Measurements from ENCODE around the gene KRT84.

KRT84 gene

DNA sequence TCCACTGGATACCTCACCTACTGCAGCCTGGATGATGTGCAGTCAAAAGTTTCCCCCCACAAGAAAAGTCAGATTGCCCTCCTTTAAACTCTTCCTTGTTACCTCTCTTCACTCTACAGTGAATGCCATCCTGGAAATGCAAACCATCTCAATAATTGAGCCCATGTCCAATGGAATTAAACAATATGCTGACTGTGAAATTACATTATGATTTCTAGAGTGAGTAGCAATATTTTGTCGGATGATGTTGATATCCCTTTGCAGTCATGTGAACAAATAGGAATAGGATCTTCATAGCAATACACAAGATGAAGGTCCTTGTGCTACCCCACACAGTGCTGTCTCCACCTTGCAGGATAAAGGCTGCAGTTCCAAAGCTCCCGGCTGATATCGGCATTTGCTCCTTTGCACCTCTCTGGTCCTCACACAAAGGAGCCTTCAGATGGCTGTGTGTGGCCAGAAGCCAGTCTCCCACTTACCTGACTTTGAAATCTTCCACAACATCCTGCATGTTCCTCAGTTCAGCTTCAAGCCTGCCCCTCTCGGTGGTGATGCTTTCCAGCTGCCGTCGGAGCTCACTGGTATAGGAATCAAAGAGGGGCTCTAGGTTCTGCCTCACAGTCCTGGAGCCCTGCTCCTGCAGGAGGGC is 47.2 kb upstream of the KRT84 start:
- H3K79me2 ChIP-seq (ENCODE audit: insufficient read depth, low read depth) = no peaks in the 10 kb centered on the region
- H3K27me3 ChIP-seq (ENCODE audit: insufficient read depth, low read depth) = peaks cover 66% of the 10 kb centered on the region

DNA sequence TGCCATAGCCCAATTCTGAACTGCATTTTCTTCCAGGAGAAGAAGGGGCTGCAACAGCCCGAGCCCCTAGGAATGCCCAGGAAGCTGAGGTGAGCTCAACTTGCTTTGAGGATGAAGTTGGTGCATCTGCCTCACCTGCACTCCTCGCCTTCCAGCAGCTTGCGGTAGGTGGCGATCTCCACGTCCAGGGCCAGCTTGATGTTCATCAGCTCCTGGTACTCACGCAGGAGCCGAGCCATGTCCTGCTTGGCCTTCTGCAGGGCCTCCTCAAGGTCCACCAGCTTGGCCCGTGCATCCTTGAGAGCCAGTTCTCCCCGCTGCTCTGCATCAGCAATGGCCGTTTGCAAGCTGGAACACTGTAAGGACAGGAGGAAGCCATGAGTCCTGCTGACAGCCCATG is 42.7 kb upstream of the KRT84 start:
- Histone ChIP-seq H3K79me2 (ENCODE audit: insufficient read depth, low read depth) (no peaks in the 10 kb centered on the region), H3K4me2 (no peak overlapping the region), H3K27me3 (ENCODE audit: insufficient read depth, low read depth) (peaks cover 55% of the 10 kb centered on the region), H3K4me3 (IDR thresholded peaks at IDR 0.05; ENCODE audit: insufficient read depth, low read depth, low read length) (no peak overlapping the region), H3K36me3 (ENCODE audit: insufficient read depth) (no peaks in the 10 kb centered on the region), H2AFZ (ENCODE audit: low read depth) (no peak overlapping the region), H3K4me1 (ENCODE audit: low read depth, poor library complexity, severe bottlenecking) (no peaks in the 10 kb centered on the region), H3K27ac (no peak overlapping the region), H4K20me1 (ENCODE audit: insufficient read depth) (no peaks in the 10 kb centered on the region), H3K9ac (no peak overlapping the region)
- TF ChIP-seq, protein P1, sequence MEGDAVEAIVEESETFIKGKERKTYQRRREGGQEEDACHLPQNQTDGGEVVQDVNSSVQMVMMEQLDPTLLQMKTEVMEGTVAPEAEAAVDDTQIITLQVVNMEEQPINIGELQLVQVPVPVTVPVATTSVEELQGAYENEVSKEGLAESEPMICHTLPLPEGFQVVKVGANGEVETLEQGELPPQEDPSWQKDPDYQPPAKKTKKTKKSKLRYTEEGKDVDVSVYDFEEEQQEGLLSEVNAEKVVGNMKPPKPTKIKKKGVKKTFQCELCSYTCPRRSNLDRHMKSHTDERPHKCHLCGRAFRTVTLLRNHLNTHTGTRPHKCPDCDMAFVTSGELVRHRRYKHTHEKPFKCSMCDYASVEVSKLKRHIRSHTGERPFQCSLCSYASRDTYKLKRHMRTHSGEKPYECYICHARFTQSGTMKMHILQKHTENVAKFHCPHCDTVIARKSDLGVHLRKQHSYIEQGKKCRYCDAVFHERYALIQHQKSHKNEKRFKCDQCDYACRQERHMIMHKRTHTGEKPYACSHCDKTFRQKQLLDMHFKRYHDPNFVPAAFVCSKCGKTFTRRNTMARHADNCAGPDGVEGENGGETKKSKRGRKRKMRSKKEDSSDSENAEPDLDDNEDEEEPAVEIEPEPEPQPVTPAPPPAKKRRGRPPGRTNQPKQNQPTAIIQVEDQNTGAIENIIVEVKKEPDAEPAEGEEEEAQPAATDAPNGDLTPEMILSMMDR (conservative IDR thresholded peaks at IDR 0.05; ENCODE audit: low read depth, low read length) = no peak

More for the DNA sequence above, 47.2 kb upstream of the KRT84 start:
- no peaks in the 10 kb centered on the region for H3K4me1 ChIP-seq (ENCODE audit: low read depth, poor library complexity, severe bottlenecking)
- H3K4me2 ChIP-seq = no peak overlapping the region
- TF ChIP-seq, protein P1 (conservative IDR thresholded peaks at IDR 0.05; ENCODE audit: low read depth, low read length) = no peak
- H3K9ac ChIP-seq = no peak overlapping the region
- H3K36me3 ChIP-seq (ENCODE audit: insufficient read depth) = no peaks in the 10 kb centered on the region
- no peak overlapping the region for H3K27ac ChIP-seq
- no peak overlapping the region for H2AFZ ChIP-seq (ENCODE audit: low read depth)
- H4K20me1 ChIP-seq (ENCODE audit: insufficient read depth) = no peaks in the 10 kb centered on the region
- no peak overlapping the region for H3K4me3 ChIP-seq (IDR thresholded peaks at IDR 0.05; ENCODE audit: insufficient read depth, low read depth, low read length)

DNA sequence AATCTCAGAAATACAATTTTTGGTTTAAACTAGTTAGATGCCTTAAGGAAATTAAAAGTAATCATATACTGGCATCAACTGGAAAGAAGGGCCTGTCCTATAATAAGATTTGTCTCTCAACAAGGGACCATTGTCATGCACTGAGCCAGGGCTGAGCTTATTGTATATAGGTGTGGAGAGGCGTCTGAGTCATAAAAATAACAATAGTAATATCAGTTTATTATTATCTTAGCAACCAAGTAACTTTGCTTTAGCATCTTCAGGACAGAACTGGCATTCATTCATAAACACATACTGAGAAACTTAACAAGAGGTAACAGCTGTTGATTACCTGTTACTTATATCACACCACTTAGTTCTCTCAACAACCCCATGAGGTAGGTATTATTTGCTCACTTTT is 41.6 kb upstream of the KRT84 start:
- Histone ChIP-seq H3K4me2 (no peak overlapping the region), H3K36me3 (ENCODE audit: insufficient read depth) (no peaks in the 10 kb centered on the region), H3K79me2 (ENCODE audit: insufficient read depth, low read depth) (no peaks in the 10 kb centered on the region), H3K27ac (no peak overlapping the region), H2AFZ (ENCODE audit: low read depth) (no peak overlapping the region), H4K20me1 (ENCODE audit: insufficient read depth) (no peaks in the 10 kb centered on the region), H3K4me3 (IDR thresholded peaks at IDR 0.05; ENCODE audit: insufficient read depth, low read depth, low read length) (no peak overlapping the region), H3K4me1 (ENCODE audit: low read depth, poor library complexity, severe bottlenecking) (no peaks in the 10 kb centered on the region), H3K27me3 (ENCODE audit: insufficient read depth, low read depth) (peaks cover 44% of the 10 kb centered on the region), H3K9ac (no peak overlapping the region)
- TF ChIP-seq, protein P1 (conservative IDR thresholded peaks at IDR 0.05; ENCODE audit: low read depth, low read length) = no peak

DNA sequence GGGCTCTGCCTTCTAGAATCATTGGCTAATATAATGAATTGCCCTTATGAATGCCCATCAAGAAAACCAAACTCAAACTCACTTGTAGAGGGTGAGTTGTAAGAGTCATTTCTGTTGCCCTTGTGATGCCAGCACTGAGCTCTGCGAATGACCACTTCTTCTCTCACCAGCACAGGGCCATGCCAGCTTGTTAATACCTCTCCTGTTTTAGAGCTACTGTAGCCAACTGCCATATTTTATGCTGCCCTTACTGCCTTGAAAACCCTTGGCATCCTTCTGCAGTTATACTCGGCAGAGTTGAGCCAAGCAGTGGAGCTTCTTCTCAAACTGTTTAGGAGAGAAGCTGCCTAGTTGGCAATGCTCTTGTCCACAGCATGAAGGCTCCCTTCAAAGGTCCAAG is 40.6 kb upstream of the KRT84 start:
- H3K4me1 ChIP-seq (ENCODE audit: low read depth, poor library complexity, severe bottlenecking) = no peaks in the 10 kb centered on the region
- TF ChIP-seq, protein P1 (conservative IDR thresholded peaks at IDR 0.05; ENCODE audit: low read depth, low read length) = no peak
- peaks cover 34% of the 10 kb centered on the region; the same call in 1 of the 2 replicates for H3K27me3 ChIP-seq (ENCODE audit: insufficient read depth, low read depth)
- no peak overlapping the region for H3K4me3 ChIP-seq (IDR thresholded peaks at IDR 0.05; ENCODE audit: insufficient read depth, low read depth, low read length)
- no peak overlapping the region for H3K27ac ChIP-seq
- H4K20me1 ChIP-seq (ENCODE audit: insufficient read depth) = no peaks in the 10 kb centered on the region
- H2AFZ ChIP-seq (ENCODE audit: low read depth) = no peak overlapping the region
- no peak overlapping the region for H3K4me2 ChIP-seq
- H3K79me2 ChIP-seq (ENCODE audit: insufficient read depth, low read depth) = no peaks in the 10 kb centered on the region
- H3K36me3 ChIP-seq (ENCODE audit: insufficient read depth) = no peaks in the 10 kb centered on the region
- H3K9ac ChIP-seq = no peak overlapping the region
